NCI-H187 treated with DMSO at 0.1 percent for 48 hours (cell line): ENCODE data around the gene ORAI2.

ENCODE experiments used
- DNase-seq: peaks from one replicate; lab custom pipeline; 2025; lab: John Stamatoyannopoulos, UW

The ORAI2 gene

DNA sequence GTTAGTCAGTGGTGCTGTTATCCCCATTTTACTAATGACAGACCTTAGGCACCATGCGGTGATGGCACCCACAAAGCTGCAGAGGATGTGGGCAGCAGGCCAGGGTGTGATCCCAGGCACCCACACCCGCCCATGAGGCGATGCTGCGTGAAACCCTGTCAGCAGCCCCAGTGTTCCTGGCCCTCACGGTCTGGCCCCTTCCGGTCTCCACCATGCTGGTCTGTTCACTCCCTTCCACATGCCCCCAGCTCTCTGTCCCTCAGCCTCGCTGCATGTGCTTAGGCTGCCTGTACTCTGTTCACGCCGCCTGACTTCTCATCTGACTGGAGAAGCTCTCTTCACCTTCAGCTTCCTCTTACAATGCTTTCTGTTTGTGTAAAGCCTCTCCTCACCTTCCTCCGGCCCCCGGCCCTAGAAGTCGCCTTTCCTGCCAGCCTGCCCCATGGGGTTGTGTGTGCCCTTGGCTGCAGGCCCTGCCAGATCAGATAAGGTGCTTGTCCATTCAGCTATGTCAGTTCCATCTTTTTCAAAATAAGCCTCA lies 17.6 kb upstream of the ORAI2 start:
- DNase-seq = no peak

- no peak for DNase-seq
Observed at GRCh38 chr7:102416406-102416805, 17.0 kb upstream of the ORAI2 start.

GRCh38 chr7:102417105-102417504 lies 16.3 kb upstream of the ORAI2 start:
- DNase-seq = no peak

- DNase-seq = no peak
Observed at GRCh38 chr7:102418592-102418991, 14.8 kb upstream of the ORAI2 start.

- no peak for DNase-seq
Observed at GRCh38 chr7:102421706-102422240, 11.6 kb upstream of the ORAI2 start.

GRCh38 chr7:102424129-102424551 lies 9.2 kb upstream of the ORAI2 start:
- DNase-seq = no peak

DNA sequence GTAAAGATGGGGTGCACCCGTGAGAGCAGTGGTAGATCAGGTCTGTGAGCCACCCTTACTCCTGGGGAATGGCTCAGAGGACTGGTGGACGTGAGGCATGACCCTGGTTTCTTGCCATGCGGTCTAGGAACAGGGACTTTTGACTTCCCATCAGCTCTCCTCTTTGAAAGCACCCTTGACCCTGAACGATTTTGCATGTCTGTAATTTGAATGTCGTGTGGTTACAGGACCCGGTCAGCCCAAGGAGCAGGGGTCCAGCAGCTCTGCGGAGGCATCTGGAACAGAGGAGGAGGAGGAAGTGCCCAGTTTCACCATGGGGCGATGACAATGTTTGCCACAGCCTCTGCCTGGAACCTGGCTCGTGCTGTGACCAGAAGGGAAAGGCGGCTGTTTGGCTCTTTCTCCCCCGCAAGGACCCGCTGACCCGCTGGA lies 8.6 kb upstream of the ORAI2 start:
- DNase-seq = no peak

DNA sequence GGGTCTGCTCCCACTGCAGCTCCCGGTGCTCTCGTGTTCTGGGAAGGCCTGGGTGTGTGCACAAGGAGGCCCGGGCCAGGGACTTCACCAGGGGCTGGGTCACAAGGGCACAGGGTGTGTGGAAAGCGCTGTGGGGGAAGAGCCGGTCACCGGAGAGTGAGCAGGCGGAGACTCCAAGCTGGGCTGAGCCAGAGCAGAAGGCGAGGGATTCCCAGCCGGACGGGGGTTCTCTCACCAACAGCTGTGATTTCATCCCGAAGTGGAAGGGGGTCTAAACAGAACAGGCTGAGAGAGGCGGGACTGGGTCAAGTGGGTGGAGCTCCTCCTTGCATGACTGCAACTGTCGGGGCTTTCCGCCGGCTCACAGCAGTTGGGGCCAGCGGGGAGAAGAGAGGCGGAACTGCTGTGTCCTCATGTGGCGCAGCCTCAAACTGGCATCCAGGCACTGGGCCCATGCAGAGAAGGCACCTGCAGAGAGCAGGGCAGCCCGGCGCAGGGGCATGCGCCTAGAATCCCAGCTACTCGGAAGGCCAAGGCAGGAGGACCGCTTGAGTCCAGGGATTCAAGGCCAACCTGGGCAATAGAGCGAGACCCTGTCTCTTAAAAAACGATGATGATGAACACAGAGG lies 7.6 kb upstream of the ORAI2 start:
- no peak for DNase-seq

GRCh38 chr7:102426268-102427018 lies 6.9 kb upstream of the ORAI2 start:
- no peak for DNase-seq

- no peak for DNase-seq
Observed at GRCh38 chr7:102427019-102427405, 6.4 kb upstream of the ORAI2 start.

DNA sequence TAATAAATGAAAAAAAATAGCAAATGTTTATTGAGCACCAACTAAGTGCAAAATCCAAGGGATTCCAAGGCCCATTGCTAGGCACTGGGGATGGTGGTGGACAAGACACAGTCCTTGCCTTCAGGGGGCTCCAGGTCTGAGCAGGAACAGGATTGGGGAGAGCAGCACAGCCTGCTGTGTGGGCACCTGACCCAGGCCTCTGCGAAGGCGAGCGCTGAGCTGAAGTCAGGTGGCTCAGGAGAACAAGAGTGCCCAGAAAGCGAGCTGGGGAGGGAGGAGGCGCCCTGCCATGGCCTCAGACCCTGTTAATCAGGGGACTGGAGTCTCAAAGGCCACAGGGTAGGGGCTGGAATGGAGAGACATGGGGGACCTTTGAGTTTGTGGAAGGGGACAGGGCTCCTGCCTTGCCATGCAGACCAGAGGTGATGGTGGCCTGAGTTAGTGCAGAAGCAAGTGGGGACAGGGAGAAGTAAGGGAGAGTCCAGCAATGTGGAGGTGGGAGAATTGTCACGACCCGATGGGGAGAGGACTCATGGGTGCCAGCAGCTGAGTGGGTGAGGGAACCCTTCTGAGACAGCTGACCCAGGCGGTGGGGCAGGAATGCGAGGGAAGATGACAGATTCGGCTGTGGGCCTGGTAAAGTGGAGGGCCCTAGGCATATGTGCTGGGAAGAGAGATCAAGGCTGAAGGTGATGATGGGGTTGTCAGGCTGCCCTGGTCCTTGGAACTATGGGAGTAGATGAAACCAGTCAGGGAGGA lies 4.1 kb upstream of the ORAI2 start:
- no peak for DNase-seq

DNA sequence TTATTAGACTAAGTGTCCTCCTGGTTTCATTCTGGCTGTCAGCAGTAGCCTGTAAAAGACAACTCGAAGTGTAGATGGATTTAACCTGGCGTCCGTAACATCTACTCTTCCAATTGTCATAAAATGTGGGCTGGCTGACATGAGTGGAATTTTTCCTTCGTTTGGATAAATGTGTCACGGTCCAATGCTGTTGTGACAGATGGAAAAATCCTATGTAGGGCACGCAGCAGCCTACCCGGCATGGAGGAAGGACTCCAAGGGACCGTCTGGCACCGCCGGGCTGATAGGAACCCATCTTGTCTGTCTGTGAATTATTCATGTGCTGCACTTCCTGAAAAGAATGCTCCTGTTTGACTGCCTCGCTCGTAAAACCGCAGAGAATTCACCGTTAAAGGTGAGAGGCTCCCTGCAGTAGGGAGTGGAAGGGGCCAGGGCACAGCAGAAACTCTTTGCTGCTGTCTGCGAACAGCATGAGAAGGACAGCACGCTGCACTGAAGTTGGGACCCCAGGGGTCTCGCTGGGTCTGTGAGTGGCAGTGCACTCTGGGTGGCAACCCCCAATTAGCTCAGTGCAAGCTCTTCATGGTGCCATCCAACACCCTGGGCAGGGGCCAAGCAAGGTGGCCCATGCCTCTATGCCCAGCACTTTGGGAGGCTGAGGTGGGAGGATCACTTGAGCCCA lies 1.6 kb upstream of the ORAI2 start:
- DNase-seq = peak; percentile 94

GRCh38 chr7:102432442-102433218 lies 745 bp upstream of the ORAI2 start:
- no peak for DNase-seq

DNA sequence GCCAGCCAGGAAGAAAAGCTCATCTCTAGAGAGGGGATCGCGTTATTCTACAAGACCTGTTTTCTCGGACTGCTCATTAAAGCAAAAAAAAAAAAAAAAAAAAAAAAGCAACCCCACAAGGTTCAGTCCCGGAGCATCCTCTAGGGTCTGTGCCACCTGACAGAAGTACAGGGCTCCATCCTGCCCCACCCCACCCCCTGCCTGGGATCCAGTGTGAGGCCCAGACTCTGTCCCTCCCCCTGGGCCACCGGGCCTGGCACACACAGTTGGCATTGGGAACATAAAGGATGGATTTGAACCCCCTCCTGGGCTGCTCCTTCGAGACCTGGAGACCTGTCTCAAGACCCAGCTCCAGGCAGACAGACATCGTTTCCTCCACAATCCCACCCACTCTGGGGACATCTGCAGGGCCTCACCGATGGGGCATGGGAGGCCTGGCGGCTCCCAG lies 688 bp downstream of the ORAI2 start:
- no peak for DNase-seq

- DNase-seq = no peak
Observed at GRCh38 chr7:102436118-102436517, 2.7 kb downstream of the ORAI2 start.

GRCh38 chr7:102439963-102440795 lies 6.8 kb downstream of the ORAI2 start:
- DNase-seq = no peak

GRCh38 chr7:102444961-102445673 lies 11.7 kb downstream of the ORAI2 start:
- DNase-seq = no peak

GRCh38 chr7:102445674-102446071 lies 12.3 kb downstream of the ORAI2 start:
- DNase-seq = no peak

DNA sequence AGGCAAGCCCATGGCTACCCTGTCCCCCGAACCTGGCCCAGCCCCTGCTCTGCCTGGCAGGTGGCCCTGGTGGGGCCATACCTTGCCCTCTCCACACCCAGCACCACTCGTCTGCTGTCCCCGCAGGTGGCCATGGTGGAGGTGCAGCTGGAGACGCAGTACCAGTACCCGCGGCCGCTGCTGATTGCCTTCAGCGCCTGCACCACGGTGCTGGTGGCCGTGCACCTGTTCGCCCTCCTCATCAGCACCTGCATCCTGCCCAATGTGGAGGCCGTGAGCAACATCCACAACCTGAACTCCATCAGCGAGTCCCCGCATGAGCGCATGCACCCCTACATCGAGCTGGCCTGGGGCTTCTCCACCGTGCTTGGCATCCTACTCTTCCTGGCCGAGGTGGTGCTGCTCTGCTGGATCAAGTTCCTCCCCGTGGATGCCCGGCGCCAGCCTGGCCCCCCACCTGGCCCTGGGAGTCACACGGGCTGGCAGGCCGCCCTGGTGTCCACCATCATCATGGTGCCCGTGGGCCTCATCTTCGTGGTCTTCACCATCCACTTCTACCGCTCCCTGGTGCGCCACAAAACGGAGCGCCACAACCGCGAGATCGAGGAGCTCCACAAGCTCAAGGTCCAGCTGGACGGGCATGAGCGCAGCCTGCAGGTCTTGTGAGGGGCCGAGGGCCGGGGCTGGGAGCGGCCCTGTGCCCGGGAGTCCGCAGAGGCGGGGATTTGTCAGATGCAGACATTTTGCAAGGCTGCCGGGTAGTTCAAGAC lies 13.2 kb downstream of the ORAI2 start:
- DNase-seq = no peak
